Uterus (tissue), 4 donors: ENCODE results near the gene CCHCR1. TPM values are rescaled to one million over a fixed set of nuclear protein-coding genes. Genes with fewer than 3 reads are reported as not detected.

Experiments used
- DNase-seq, 2 donors: peaks; one replicate each; pipeline ENCODE4 v3.0.0-alpha.2; 2019 to 2020
- H3K27ac ChIP-seq, 2 donors: fragments of 200-600 bp; sonication (generic); 1 replicate in 1 of 2; 2 replicates in 1 of 2; pipeline ENCODE4 v1.5.1; 2016 to 2018
- H3K27me3 ChIP-seq, 2 donors: fragments of 200-600 bp; sonication (generic); one replicate each; pipeline ENCODE4 v1.5.1; 2018 to 2019; ENCODE audit warnings: control low read depth in 1 of 2
- H3K36me3 ChIP-seq, 2 donors: fragments of 200-600 bp; sonication (generic); one replicate each; pipeline ENCODE4 v1.5.1; 2019; ENCODE audit warnings: control low read depth in 1 of 2
- H3K4me1 ChIP-seq, 2 donors: fragments of 200-600 bp; sonication (generic); one replicate each; pipeline ENCODE4 v1.5.1; 2018 to 2019; ENCODE audit warnings: control low read depth in 1 of 2
- H3K4me3 ChIP-seq, 2 donors: fragments of 200-600 bp; sonication (generic); 1 replicate in 1 of 2; 2 replicates in 1 of 2; pipeline ENCODE4 v1.5.1; 2018 to 2019; ENCODE audit warnings: mild to moderate bottlenecking in 1 of 2
- H3K9me3 ChIP-seq, 2 donors: fragments of 200-600 bp; sonication (generic); one replicate each; pipeline ENCODE4 v1.5.1; 2019; ENCODE audit warnings: control low read depth in 1 of 2
- CTCF ChIP-seq, 4 experiments: fragments of 200-600 bp in 2 of 4; fragments of 450-650 bp in 2 of 4; sonication (generic) in 2 of 4; IDR thresholded peaks; one replicate each; pipeline ENCODE4 v1.5.1; 2016 to 2019; ENCODE audit warnings: antibody characterized with exemption in 4 of 4, mild to moderate bottlenecking in 2 of 4, moderate library complexity in 1 of 4
- POLR2A ChIP-seq, 2 donors: fragments of 450-650 bp; IDR thresholded peaks; one replicate each; pipeline ENCODE4 v1.6.1; 2016; ENCODE audit warnings: antibody characterized with exemption in 2 of 2, mild to moderate bottlenecking in 1 of 2, moderate library complexity in 1 of 2
- intact Hi-C: fragments of 100-400 bp; cut with DNase I; formaldehyde crosslinking; loops from one replicate; pipeline ENCODE4 v1.15.1; 2023; ENCODE audit warnings: low total_unique reads
- total RNA-seq, 4 donors: library from RNA; depleted of rRNA in 3 of 4; stranded (reverse); fragments of >200 nt in 3 of 4; gene quantifications; one replicate each; pipeline versions ENCODE4 v1.1.0 to v1.2.4, GENCODE V29; 2014 to 2023
- donor health status: DM: yes; HTN: yes; CAD: no.

The CCHCR1 gene
- total RNA-seq, 4 donors from 2014 or later, result 0.59 to 28.1 (median 12.5) TPM

DNA sequence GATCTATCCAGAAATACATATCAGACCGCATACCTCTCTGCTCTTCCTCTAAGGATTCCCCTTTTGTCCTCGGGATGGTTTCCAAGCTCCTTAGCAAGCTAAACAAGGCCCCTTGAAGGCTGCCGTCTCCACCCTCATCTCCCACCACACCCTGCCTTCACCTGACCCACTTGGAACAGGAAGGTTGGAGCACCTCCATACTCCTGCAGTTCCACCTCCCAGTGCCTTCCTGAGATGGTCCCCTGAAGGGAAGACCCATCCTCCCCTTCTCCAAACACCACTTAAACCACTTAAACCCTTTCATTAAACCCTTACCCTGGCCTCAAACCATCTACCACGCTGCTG lies 21.4 kb upstream of the CCHCR1 start:
- no peaks in the 10 kb centered on the region for H3K27me3 ChIP-seq
- no peak for DNase-seq
- intact Hi-C loops, result no loop called here
- no peak overlapping the region for H3K4me3 ChIP-seq
- H3K27ac ChIP-seq, result no peak overlapping the region
- no peaks in the 10 kb centered on the region for H3K9me3 ChIP-seq
- TF ChIP-seq CTCF (IDR thresholded peaks at IDR 0.05), result no peak
- TF ChIP-seq POLR2A (IDR thresholded peaks at IDR 0.05), result no peak
- H3K4me1 ChIP-seq, result no peaks in the 10 kb centered on the region
- no peaks in the 10 kb centered on the region for H3K36me3 ChIP-seq

DNA sequence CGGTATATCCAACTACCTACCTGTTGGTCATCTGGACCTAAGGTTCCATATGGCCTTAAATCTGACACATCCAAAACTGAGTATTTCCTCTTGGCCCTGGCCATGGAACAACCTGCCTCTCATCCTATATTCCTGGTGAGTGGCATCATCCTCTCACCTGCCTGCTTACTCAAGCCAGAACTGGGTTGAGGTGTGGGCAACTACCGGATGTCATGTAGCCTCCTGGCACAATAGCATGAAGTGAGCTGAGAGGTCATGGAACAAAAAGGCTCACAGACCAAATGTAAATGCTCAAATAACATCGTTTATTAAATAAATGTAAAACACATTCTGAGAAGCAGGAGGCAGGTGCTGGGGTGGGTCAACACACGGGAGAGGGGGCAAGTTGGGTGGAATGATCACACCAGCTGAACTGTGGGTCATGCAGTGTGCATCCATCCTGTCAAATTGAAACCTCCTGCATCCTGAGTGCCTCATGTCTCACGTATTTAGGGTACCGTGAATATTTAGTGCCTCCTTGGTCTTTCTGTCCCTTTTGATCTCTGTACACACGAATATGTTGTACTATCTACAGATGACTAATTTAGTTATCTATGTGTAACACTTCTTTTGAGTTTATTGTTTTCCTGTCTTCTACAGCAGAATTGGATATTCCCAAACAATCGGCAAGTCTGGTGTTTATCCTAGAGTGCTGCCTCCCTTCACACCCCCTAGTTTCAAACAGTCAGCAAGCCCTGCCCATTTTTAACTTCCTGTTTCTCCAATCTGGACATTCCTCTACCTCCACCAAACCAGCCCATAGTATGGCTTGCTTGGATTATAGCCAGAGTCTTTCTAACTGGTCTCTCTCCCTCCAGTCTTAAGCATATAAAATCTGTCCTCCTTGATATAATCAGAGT lies 20.8 kb upstream of the CCHCR1 start:
- TF ChIP-seq POLR2A (IDR thresholded peaks at IDR 0.05), result no peak
- TF ChIP-seq CTCF (IDR thresholded peaks at IDR 0.05), result no peak
- intact Hi-C loops, result no loop called here
- no peaks in the 10 kb centered on the region for H3K9me3 ChIP-seq
- H3K4me1 ChIP-seq, result no peaks in the 10 kb centered on the region
- H3K4me3 ChIP-seq, result no peak overlapping the region
- no peak overlapping the region for H3K27ac ChIP-seq
- DNase-seq, result no peak
- H3K27me3 ChIP-seq, result no peaks in the 10 kb centered on the region
- H3K36me3 ChIP-seq, result no peaks in the 10 kb centered on the region

DNA sequence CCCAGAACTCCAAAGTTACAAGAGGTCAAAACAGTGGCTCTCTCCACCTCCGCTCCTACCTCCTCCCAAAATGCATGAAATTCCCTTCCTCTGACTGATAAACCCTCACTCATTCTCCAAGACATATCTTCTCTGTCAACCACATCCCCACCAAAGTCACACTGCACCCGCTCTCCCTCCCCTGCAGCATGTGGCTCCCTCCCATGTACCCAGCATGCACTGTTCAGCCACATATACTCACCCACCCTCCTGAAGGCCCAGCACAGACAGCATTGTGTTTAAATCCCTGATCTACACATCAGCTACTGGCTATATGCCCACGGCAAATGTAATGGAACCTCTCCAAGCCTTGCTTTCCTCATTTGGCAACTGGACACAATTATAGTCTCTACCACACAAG lies 18.4 kb upstream of the CCHCR1 start:
- no peak for DNase-seq
- Histone ChIP-seq H3K9me3 (no peaks in the 10 kb centered on the region), H3K4me3 (no peak overlapping the region), H3K27ac (no peak overlapping the region), H3K36me3 (no peaks in the 10 kb centered on the region), H3K4me1 (no peaks in the 10 kb centered on the region), H3K27me3 (no peaks in the 10 kb centered on the region)
- no peak for TF ChIP-seq CTCF (IDR thresholded peaks at IDR 0.05)
- TF ChIP-seq POLR2A (IDR thresholded peaks at IDR 0.05), result no peak
- intact Hi-C loops, result no loop called here

DNA sequence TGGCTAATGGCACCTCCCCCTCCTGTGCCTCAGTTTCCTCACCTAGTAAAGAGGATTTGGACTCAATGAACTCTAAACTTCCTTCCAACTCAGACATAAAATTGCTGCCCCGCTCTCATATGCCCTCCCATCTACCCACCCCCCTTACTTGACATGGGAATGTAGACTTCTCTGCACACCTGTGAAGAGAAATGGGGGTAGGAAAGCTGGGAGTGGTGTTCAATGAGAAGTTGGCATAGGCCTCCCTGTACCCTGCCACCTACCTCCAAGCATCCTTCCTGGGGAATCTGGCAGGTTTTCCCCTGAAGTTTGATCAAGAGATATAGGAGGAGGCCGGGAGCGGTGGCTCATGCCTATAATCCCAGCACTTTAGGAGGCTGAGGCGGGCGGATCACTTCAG lies 16.8 kb upstream of the CCHCR1 start:
- DNase-seq, result no peak
- Histone ChIP-seq H3K4me3 (no peak overlapping the region), H3K27ac (no peak overlapping the region), H3K4me1 (no peaks in the 10 kb centered on the region), H3K9me3 (no peaks in the 10 kb centered on the region), H3K27me3 (no peaks in the 10 kb centered on the region), H3K36me3 (no peaks in the 10 kb centered on the region)
- no peak for TF ChIP-seq POLR2A (IDR thresholded peaks at IDR 0.05)
- TF ChIP-seq CTCF (IDR thresholded peaks at IDR 0.05), result no peak
- intact Hi-C loops, result no loop called here

- Histone ChIP-seq H3K4me1 (no peaks in the 10 kb centered on the region), H3K27me3 (no peaks in the 10 kb centered on the region), H3K27ac (no peak overlapping the region), H3K9me3 (no peaks in the 10 kb centered on the region), H3K36me3 (no peaks in the 10 kb centered on the region), H3K4me3 (no peak overlapping the region)
- intact Hi-C loops, result no loop called here
- no peak for DNase-seq
- TF ChIP-seq CTCF (IDR thresholded peaks at IDR 0.05), result no peak
- no peak for TF ChIP-seq POLR2A (IDR thresholded peaks at IDR 0.05)
Measured at GRCh38 chr6:31173406-31173805, 15.8 kb upstream of the CCHCR1 start.
